HepG2 (cell line): ENCODE data around the gene TLCD1. TPM values are rescaled to one million over a fixed set of nuclear protein-coding genes. Genes with fewer than 3 reads are reported as not detected.
A peak's percentile ranks its signal among the peaks of the same experiment; 100 is the strongest.

Experiments
- BCL3 ChIP-seq: sonication (generic); formaldehyde crosslinking; IDR thresholded peaks from 2 replicates; pipeline ENCODE4 v1.5.1; 2020; ENCODE audit warnings: mild to moderate bottlenecking, missing genetic modification reagents, moderate library complexity
- EHMT2 ChIP-seq: fragments of 200-600 bp; sonication (generic); IDR thresholded peaks from 2 replicates; pipeline ENCODE4 v1.7.0; 2017; ENCODE audit warnings: antibody characterized with exemption, low read depth, low read length, borderline replicate concordance
- FOSL2 ChIP-seq: sonication (generic); formaldehyde crosslinking; IDR thresholded peaks from 2 replicates; pipeline ENCODE4 v1.4.0; 2020; ENCODE audit warnings: missing genetic modification reagents
- KLF6 ChIP-seq: IDR thresholded peaks from 2 replicates; pipeline ENCODE4 v1.8.0; 2016; ENCODE audit warnings: missing biosample characterization, missing genetic modification reagents
- MYNN ChIP-seq: sonication (generic); formaldehyde crosslinking; IDR thresholded peaks from 2 replicates; pipeline ENCODE4 v1.4.0; 2020; ENCODE audit warnings: mild to moderate bottlenecking, low read depth, missing genetic modification reagents
- SCMH1 ChIP-seq: sonication (generic); formaldehyde crosslinking; IDR thresholded peaks from 2 replicates; pipeline ENCODE4 v1.9.0; 2021; ENCODE audit warnings: missing genetic modification reagents, mild to moderate bottlenecking, borderline replicate concordance
- SMAD3 ChIP-seq: sonication (generic); formaldehyde crosslinking; IDR thresholded peaks from 2 replicates; pipeline ENCODE4 v1.4.0; 2020; ENCODE audit warnings: missing genetic modification reagents
- THYN1 ChIP-seq: sonication (generic); formaldehyde crosslinking; IDR thresholded peaks from 2 replicates; pipeline ENCODE4 v1.8.1; 2023; ENCODE audit warnings: low read depth, mild to moderate bottlenecking, moderate library complexity, missing genetic modification reagents, borderline replicate concordance
- ZBTB43 ChIP-seq: sonication (generic); formaldehyde crosslinking; conservative IDR thresholded peaks from 2 replicates; pipeline ENCODE4 v1.4.0; 2020; ENCODE audit warnings: missing genetic modification reagents
- ZNF549 ChIP-seq: sonication (generic); formaldehyde crosslinking; IDR thresholded peaks from 2 replicates; pipeline ENCODE4 v1.5.0; 2020; ENCODE audit warnings: missing genetic modification reagents
- ZNF563 ChIP-seq: sonication (generic); formaldehyde crosslinking; IDR thresholded peaks from 2 replicates; pipeline ENCODE4 v1.8.0; 2022; ENCODE audit warnings: mild to moderate bottlenecking, moderate library complexity, missing genetic modification reagents
- ZNF567 ChIP-seq: sonication (generic); formaldehyde crosslinking; IDR thresholded peaks from 2 replicates; pipeline ENCODE4 v1.8.1; 2023; ENCODE audit warnings: mild to moderate bottlenecking, missing genetic modification reagents, borderline replicate concordance
- ZNF639 ChIP-seq: conservative IDR thresholded peaks from 2 replicates; pipeline ENCODE4 v1.6.1; 2018; ENCODE audit warnings: missing genetic modification reagents
- ZSCAN21 ChIP-seq: sonication (generic); formaldehyde crosslinking; IDR thresholded peaks from 2 replicates; pipeline ENCODE4 v1.8.0; 2022; ENCODE audit warnings: mild to moderate bottlenecking, missing genetic modification reagents, moderate library complexity, borderline replicate concordance
- ZSCAN30 ChIP-seq: sonication (generic); formaldehyde crosslinking; IDR thresholded peaks from 2 replicates; pipeline ENCODE4 v1.5.0; 2020; ENCODE audit warnings: mild to moderate bottlenecking, missing genetic modification reagents
- polyA plus RNA-seq, 8 experiments: library from polyadenylated mRNA; depleted of rRNA in 3 of 8; stranded (reverse) in 7 of 8; unstranded in 1 of 8; fragments of >200 nt; fragmentation: Illumina TruSeq in 4 of 8; extraction: Trizol in 4 of 8; gene quantifications; 2 replicates each; pipeline versions ENCODE4 v1.2.1 to v1.2.3, GENCODE V29; 2011 to 2016; ENCODE audit warnings: low read depth in 4 of 8, missing spikeins in 1 of 8, mixed read lengths in 1 of 8; ENCODE audit not compliant: insufficient read depth in 1 of 8
- total RNA-seq, 5 experiments: library from RNA; depleted of rRNA; stranded (reverse); fragments of >200 nt; fragmentation: Illumina TruSeq; extraction: Trizol; gene quantifications; 2 replicates each; pipeline ENCODE4 v1.2.3, GENCODE V29; 2016; ENCODE audit warnings: low read depth in 1 of 5
- TF ChIP-seq, protein P1 (sequence below): sonication (generic); formaldehyde crosslinking; IDR thresholded peaks from 2 replicates; pipeline ENCODE4 v1.5.0; 2020; ENCODE audit warnings: missing genetic modification reagents
- TF ChIP-seq, protein P2 (sequence below): sonication (generic); formaldehyde crosslinking; IDR thresholded peaks from 2 replicates; pipeline ENCODE4 v1.5.1; 2020; ENCODE audit warnings: mild to moderate bottlenecking, missing genetic modification reagents, moderate library complexity

TLCD1 gene
- total and polyA plus RNA-seq, 2 of the 13 experiments (the other 11 are each of a cell fraction or from before 2014, with no cell fraction given) = 14.9 to 19.6 TPM

DNA sequence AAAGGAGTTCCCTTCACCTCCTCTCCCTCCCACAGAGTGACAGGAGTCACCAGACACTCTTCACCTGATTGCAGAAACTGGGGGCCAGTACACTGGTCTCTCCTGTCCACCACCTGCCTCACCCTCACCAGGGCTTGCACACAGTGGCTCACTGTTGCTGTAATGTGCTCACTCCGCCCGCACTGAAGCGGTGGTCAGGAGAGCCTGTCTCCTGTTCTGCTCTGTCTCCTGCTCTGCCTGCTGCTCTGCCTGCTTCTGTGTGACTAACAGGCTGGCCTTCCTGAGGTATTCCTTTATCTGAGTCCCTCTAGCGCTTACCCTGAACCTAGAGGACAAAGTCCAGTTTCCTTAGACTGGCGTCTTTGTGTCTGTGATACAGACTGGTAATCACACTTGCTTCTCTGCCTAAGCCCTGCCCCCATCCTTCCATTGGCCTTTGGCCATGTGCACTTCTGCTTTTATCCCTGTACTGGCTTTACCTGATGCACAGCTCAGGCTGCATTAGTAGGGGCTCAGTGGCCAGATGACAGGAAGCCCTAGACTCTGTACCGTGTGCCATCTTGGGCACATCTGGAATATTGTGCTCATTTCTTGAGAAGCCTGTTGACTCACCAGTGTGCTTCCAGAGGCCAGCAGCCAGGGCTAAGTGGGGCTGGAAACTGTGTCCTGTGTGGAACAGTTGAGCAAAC lies 27.6 kb downstream of the TLCD1 start (continued):
- TF ChIP-seq ZNF567 (CRISPR knock-in tag) (peak; percentile 73; the same call in 1 of the 2 replicates), BCL3 (peak; percentile 45; the same call in 1 of the 2 replicates), FOSL2 (peak; percentile 86), THYN1 (CRISPR knock-in tag) (no peak), ZSCAN30 (CRISPR knock-in tag) (no peak), MYNN (CRISPR knock-in tag) (no peak), ZNF563 (CRISPR knock-in tag) (no peak), SCMH1 (CRISPR knock-in tag) (no peak), ZNF639 (no peak), ZNF549 (CRISPR knock-in tag) (no peak), KLF6 (CRISPR knock-in tag) (0 out of 2 replicates have a peak, but pooled peaks have one; percentile 26), ZBTB43 (CRISPR knock-in tag) (peak; percentile 68; the same call in 1 of the 2 replicates), SMAD3 (CRISPR knock-in tag) (0 out of 2 replicates have a peak, but pooled peaks have one; percentile 18), ZSCAN21 (CRISPR knock-in tag) (peak; percentile 84; the same call in 1 of the 2 replicates), EHMT2 (no peak)
- TF ChIP-seq, protein P1, sequence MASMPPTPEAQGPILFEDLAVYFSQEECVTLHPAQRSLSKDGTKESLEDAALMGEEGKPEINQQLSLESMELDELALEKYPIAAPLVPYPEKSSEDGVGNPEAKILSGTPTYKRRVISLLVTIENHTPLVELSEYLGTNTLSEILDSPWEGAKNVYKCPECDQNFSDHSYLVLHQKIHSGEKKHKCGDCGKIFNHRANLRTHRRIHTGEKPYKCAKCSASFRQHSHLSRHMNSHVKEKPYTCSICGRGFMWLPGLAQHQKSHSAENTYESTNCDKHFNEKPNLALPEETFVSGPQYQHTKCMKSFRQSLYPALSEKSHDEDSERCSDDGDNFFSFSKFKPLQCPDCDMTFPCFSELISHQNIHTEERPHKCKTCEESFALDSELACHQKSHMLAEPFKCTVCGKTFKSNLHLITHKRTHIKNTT (CRISPR knock-in tag) = no peak
- TF ChIP-seq, protein P2, sequence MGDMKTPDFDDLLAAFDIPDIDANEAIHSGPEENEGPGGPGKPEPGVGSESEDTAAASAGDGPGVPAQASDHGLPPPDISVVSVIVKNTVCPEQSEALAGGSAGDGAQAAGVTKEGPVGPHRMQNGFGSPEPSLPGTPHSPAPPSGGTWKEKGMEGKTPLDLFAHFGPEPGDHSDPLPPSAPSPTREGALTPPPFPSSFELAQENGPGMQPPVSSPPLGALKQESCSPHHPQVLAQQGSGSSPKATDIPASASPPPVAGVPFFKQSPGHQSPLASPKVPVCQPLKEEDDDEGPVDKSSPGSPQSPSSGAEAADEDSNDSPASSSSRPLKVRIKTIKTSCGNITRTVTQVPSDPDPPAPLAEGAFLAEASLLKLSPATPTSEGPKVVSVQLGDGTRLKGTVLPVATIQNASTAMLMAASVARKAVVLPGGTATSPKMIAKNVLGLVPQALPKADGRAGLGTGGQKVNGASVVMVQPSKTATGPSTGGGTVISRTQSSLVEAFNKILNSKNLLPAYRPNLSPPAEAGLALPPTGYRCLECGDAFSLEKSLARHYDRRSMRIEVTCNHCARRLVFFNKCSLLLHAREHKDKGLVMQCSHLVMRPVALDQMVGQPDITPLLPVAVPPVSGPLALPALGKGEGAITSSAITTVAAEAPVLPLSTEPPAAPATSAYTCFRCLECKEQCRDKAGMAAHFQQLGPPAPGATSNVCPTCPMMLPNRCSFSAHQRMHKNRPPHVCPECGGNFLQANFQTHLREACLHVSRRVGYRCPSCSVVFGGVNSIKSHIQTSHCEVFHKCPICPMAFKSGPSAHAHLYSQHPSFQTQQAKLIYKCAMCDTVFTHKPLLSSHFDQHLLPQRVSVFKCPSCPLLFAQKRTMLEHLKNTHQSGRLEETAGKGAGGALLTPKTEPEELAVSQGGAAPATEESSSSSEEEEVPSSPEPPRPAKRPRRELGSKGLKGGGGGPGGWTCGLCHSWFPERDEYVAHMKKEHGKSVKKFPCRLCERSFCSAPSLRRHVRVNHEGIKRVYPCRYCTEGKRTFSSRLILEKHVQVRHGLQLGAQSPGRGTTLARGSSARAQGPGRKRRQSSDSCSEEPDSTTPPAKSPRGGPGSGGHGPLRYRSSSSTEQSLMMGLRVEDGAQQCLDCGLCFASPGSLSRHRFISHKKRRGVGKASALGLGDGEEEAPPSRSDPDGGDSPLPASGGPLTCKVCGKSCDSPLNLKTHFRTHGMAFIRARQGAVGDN = peak; percentile 92
